HG02885 (cell line): ENCODE measurements around the gene EXOG.
"Not testable (repeated sequence)": the region's sequence is repeated elsewhere in the genome, so short reads cannot be mapped to it uniquely, and the experiment has no call there.

Experiments used
- ATAC-seq: cut with Tn5 transposase; IDR thresholded peaks from one replicate; pipeline ENCODE4 v1.9.1; 2021; ENCODE audit warnings: mild to moderate bottlenecking; ENCODE audit not compliant: unreplicated experiment, poor library complexity

The EXOG gene

DNA sequence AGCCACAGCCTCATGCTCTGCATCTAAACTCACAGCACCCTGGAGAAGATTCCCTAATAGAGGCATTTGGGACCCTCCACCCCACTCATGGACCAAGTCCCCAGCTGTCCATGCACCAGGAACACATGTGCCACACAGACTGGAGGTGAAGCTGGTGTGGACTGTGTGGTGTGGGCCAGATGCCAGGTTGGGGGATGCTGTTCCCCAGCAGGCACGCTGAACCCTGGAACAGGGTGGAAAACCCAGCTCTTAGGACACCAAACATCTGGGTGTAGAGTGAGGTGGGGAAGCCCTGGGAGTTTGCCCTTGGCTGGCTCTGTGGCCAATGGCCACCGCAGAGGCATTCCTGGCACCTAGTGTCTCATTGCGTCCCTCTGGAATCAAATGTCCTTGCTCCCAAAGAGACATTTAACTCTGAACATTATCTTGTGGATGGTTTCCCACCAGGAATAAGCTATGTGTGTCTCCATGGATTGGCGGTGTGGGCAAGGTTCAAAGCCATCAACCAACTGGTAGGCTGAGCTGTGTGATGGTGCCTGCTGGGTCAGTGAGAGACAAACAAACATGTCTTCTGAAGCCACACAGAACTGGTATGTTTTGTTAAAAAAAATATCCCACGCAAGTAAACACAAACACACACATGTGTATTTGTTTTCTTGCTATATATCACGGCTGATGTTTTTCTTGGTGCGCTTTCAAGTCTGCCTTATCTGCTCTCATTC, 65.0 kb downstream of the EXOG start:
- no peak for ATAC-seq

DNA sequence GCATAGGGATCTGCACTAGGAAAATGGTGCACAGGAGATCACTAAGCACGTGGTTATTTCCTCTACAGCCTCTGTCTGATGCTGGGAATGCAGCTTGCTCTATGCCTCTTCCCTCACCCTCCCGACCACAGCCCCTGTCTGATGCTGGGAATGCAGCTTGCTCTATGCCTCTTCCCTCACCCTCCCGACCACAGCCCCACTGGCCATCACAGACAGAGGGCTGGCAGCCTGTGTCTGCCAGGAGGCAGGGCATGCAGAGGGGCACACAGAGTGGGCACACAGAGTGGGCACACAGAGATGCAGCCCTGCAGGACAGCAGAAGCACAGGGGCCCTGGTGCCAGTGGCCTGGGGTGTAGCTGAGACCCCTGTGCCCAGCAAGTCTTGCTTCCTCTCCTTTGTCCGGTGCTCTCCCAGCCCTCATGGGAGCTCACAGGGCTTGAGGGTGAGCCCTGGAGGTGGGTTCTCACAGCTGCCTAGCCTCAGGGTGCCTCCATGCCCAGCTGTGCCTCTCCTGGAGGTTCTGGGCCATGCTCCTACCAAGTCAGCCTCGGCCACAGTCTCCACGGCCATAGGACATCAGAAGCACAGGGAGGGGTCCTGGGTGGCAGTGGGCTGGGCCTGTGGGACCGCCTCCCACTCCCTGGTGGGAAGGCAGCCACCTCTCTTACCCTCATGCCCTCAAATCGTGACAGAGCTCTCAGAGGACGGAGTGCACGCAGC, 65.8 kb downstream of the EXOG start:
- ATAC-seq = no peak

DNA sequence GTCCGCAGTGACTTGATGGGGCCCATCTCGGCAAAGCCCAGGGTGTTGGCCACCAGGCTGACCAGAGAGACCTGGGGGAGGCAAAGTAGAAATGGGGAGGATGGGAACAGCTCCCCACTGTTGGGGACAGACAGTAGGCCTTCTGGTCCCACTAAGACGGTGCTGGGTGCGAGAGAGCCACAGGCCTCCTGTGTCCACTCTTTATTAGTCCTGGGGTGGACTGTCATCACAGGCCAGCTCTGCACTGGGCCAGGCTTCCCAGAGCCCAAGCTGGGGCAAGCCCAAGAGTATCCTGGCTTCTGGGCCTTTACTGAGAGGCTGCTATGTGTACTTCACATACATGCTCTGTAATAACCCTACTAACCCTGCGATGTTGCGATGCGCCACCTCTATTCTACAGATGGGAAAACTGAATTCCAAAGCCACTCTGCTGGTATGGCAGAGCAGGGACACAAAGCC, 66.4 kb downstream of the EXOG start:
- ATAC-seq = no peak

DNA sequence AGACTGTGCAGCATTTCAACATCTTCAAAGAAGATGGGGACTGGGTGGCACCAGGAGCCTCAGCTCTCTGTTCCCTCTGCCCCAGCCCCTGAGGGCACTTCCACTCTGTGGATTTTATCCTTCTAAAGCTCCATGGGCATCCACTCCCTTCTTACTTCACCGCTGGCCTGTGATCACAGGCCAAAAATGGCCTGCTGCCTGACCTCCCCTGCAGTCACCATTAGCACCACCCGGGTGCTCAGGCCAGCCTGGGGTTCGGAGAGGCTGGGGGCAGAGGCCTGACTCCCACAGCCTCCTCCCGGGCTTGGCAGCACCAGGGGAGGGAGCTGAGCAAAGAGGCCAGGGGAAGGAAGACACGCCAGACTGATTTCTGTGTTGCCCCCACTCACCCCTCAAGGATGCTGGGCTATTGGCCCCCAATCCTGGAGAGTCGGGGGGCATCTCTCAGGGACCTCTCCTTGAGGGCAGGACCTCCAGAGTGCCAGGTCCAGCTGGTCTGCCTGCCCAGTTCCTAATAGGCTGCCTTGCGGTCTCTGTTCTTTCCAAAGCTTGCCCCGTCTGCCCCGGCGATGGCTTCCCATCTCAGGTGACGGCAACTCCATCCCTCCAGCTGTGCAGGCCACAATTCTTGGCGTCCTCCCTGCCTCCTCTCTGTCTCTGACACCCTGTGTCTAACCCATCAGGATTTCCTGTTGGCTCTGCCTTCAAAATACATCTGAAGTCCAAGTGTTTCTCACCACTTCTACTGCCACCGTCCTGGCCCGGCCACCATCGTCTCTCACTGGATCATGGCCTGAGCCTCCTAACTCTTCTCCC, 67.1 kb downstream of the EXOG start:
- ATAC-seq = no peak

DNA sequence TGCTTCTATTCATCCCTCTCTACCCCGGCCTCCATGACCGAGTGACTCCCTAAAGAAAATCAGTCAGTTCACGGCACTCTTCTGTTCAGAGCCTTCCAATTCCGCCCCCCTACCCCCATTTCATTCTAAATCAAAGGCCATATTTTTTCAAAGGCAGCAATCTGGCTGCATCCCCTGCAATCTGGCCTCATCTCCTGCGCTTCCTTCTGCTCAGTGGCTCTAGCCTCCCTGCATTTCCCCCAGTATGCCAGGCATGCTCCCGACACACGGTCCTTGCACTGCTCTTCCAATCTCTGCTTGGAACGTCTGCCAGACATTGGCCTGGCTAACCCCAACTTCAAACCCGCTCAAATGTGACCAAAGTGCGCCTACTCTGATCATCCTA, 67.7 kb downstream of the EXOG start:
- no peak for ATAC-seq

DNA sequence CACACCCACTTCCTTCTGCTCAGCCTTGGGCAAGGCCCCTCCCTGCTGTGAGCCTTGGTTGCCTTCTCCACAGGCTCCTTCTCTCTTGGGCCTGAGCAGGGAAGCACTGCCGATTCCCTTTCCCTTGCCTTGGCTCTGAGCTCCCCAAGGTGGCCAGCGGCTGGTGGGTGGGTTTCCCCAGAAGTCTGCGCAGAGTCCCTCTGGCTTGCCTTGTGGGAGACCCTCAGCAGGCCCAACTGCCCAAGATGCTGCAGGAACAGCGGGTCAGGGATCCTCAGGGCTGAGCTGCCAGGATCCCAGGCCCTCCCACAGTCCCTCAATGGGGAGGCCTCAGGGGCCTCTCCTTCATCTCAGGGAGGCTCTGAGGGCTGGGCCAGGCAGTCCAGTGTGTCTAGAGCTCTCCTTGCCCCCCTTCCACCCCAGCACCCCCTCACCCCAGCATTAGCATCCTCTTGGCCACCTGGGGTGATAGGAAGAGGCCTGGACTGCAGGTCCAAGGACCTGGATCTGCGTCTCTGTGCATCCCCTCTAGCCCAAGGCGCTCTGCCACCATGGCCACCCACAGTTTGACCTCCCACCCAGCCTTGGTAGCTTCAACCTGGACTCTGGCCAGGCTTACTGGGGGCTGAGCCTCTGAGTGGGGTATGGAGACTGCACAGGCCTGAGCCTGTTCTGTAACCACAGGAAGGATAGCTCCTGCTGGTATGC, 68.6 kb downstream of the EXOG start:
- ATAC-seq = no peak

DNA sequence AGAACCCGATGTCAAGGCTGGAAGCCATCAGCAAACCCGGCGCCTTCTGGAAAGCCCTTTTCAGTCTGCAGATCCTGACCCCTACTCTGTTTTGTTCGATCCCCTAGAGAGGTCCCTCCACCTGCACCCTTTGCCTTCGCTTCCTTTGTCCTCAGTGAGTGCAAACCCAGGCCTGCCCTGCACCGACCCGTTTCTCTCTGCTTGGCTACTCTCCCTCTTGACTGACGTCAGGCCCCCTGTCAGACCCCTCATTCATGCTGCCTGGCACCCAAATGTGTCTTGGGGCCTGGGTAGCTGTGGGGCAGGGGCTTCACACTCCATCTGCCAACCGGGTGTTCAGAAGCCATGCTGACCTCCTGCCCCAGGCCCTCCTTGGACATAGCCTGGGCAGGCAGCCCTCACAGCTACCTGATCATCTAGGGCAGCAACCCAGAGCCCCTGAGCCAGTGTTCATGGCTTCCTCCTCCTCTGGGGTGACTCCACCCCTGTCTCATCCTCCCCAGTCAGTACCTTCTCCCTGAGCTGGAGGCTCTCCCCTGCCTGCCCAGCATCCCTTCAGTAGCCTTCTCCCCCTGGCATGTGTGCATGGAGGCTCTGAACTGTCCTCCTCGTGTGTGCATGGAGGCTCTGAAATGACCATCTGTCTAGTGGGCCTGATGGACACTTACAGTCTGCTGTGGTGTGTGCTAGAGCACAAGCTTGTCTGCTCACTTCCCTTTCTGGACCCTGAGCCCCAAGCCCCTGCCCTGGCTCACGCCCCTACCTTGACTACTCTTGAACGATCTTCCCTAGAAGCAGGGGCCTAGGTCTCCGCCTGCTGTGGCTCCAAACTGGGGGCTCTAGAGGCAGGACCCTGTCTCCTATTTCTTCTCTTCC, 69.4 kb downstream of the EXOG start:
- ATAC-seq = no peak

DNA sequence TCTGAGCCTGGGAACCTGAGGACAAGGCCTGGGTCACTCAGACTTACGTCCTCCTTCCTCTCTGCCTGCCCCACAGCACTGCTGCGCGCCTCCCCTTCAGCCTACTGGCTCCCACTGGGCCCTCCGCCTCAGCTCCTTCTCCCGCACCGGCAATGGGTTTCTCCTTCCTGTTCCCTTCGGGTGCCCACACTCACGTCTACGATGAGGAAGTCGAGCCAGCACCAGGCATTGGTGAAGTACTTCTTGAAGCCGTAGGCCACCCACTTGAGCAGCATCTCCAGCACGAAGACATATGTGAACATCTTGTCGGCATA, 70.0 kb downstream of the EXOG start:
- ATAC-seq = no peak

DNA sequence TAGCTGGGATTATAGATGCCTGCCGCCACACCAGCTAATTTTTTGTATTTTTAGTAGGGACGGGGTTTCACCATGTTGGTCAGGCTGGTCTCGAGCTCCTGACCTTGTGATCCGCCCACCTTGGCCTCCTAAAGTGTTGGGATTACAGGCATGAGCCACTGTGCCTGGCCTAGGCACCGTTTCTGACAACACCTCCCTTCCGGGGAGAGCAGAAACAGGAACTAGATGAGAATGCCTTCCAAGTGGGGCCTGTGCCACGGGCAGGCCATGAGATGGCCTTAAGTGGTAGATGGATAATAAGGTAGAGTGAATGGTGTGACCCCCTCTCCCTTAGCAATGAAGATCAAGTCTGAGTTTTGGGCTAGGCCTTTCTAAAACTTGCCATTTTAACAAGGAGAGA, 70.7 kb downstream of the EXOG start:
- ATAC-seq = not testable (repeated sequence)

DNA sequence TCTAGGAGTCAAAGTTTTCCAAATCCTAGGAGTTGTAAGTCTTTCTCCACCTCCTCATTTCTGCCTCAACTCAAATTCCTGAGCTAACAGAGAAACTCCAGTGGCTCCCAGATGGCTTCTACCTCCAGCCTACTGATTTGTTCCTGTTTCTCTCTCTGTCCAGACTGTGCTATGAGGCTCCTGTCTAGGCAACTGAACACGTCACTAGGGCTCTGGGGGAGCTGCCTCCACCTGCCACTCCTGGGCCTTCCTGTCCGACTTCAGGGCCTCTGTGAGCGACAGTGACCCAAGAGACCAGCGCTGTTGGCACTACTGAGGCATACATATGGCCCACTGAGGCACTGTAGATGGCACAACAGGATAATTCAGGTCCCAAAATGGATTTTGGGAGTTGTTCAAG, 71.4 kb downstream of the EXOG start:
- ATAC-seq = no peak

DNA sequence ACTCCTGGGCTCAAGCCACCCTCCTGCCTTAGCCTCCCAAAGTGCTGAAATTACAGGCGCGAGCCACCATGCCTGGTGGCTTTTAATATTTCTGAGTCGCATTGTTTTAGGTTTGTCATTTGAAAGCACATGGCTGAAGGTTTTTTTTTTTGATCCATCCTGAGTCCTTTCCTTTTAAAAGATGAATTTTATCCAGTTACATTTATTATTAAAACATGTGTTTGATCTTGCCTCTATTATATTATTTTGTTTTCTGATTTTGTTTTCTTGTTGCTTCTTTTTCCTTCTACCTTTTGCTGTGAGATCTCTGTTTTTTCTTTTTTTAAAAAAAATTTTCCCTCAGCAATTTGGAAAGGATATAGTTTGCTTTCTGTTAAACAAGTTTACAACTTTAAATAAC, 77.0 kb downstream of the EXOG start:
- ATAC-seq = no peak

DNA sequence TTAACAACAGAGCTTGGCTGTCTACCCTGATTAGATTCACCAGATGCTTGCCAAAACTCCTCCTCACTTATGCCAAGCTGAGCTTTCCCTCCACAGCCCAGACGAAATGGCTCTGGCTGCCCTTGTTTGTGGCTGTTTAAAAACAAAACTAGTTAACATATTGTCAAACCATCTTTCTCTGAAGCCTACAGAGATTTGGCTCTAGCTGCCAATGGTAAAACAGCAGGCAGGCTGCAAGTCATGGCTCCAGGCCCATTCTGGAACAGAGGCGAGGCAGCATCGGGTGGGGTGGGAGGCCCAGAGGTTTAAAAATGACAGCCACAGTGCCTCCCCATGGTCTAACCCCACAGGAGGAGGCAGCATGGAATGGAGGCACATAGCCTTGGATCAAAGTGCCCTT, 77.4 kb downstream of the EXOG start:
- no peak for ATAC-seq

DNA sequence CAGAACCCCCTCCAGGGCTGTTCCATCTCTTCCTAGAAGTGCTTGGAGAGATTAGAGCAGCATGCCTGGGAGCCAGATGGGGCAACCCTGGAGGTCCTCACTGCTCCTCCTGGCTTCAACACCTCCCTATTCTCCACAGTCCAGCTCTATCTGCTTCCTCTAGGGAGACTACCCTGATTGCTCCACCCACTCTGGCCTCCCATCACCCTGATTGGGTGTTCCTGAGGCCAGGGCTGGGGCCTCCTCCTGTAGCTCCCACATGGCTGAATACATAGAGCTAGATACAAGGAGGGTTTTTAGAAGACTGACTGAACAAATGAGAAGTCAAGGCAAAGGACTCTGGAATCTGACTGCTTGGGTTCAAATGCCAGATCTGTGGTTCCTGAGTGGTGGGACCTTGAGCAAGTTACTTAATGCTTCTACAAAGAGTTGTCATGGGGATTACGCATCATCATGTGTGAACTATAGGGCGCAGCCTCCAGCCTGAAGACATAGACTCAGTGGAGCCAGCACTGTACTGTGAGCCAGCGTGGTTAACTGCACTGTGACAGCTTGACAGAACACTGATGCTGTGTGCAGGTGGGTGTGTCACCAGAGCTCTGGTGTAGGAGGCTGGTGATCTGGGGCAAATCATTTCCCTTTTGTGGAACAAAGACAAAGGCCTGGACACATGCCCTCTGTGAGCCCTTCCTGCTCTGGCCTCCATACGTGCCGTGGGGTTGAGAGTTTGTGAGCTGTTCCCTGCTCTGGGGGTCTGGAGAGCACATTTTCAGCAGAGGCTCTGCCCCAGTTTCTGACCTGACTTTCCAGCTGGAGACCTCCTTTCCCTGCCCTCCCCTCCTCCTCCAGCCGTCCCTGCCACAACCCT, 78.5 kb downstream of the EXOG start:
- ATAC-seq = no peak

DNA sequence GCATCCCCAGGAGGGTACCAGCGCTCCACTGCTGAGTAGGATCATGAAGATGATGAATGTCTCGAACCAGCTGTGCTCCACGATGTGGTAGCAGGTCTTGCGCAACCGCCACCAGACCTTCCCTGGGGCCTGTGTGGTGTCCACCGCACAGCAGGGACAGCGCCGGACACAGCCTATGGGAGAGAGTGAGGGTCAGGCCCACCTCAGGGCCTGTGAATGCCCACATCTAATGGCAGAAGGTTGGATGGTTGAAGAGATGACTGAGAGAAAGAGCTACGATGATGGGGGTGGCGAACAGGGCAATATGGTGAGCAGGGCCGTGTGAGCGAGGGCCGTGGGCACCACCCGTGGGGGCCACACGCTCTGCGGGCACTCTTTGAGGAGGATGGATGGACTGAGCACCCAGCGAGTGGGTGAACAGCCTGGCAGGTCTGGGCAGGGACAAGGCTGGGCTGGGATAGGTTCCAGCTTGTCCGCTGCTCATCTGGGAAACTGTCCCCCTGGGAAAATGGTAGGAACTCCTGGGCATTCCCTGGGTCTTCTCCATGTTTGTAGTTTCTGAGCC, 79.2 kb downstream of the EXOG start:
- no peak for ATAC-seq
